ENCODE results near the gene CTSW.
"Not testable (repeated sequence)": the region's sequence is repeated elsewhere in the genome, so short reads cannot be mapped to it uniquely, and the experiment has no call there.

Gene CTSW

GRCh38 chr11:65886826-65887722 is 7.4 kb downstream of the CTSW start:
- DNase-seq = no peak

- DNase-seq = no peak
Observed at GRCh38 chr11:65887723-65888162, 8.1 kb downstream of the CTSW start.

GRCh38 chr11:65888163-65888814 is 8.7 kb downstream of the CTSW start, which contains the start of gene FIBP:
TSS of gene FIBP (minus strand) at chr11:65888471. CDS start at chr11:65888418, 53 bp downstream.
- peak; percentile 99 for DNase-seq

DNA sequence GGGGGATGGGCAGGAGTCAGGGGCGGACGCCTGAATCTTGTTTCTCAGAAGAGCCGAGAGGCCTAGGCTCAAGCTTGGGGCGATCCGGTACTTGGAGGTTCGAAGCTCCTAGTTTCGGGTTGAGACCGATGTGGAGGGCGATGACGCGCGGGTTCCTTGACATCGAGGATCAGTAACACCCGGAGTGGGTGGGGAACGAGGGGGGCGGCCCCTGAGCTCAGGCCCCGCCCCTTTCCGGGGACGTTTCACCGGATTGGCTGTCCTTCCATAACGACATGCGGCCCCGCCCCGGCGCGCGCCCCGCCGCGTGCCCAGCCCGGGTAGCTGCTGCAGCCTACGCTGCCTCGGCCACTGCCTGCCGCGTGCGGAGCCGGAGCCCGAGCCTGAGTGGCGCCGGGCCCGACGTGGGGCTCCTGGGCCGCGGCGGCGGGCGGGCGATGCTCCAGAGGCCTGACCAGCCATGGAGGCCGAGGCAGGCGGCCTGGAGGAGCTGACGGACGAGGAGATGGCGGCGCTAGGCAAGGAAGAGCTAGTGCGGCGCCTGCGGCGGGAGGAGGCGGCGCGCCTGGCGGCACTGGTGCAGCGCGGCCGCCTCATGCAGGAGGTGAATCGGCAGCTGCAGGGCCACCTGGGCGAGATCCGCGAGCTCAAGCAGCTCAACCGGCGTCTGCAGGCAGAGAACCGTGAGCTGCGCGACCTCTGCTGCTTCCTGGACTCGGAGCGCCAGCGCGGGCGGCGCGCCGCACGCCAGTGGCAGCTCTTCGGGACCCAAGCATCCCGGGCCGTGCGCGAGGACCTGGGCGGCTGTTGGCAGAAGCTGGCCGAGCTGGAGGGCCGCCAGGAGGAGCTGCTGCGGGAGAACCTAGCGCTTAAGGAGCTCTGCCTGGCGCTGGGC is 10.9 kb downstream of the CTSW start, which contains the start of gene CCDC85B:
CCDC85B (plus strand) TSS at position 350 of the 895 bp plus-strand sequence; CDS start at position 461, 111 bp downstream.
- DNase-seq = peak; percentile 98

DNA sequence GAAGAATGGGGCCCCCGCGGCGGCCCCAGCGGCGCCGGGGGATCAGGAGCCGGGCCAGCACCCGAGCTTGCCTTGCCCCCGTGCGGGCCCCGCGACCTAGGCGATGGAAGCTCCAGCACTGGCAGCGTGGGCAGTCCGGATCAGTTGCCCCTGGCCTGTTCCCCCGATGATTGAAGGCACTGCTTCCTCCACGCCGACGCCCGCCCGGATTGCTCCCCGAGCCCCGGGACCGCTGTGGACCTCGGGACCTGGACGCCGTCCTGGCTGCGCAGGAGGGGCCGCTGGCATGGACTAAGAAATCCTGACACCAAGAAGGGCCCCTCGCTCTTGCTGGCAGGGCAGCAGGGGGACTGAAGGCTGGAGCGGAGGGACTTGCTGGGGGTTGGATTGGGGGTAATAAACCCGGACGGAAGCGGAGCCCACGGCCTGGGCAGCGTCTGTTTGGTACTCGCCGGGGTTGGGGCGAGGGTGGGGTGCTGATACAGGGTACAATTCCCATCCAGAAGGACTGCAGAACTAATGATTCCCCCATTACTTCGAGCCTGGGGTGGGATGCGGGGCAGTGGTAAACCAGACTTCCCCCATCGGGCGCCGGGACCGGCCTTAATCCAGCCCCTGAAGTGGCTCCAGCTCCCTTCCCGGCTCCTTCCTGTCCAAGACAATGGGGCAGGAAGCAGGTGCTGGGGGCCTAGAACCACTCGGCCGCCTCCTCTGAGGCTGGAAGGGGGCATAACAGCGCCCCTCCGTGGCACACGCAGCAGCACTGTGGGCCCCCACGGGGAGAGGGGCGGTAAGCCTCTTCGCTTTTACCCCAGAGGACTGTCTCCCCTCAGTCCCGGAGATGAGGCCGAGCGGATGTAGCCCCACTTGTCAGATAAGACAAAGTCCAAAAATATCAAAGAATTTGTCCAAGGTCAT is 11.8 kb downstream of the CTSW start:
- DNase-seq = no peak

DNA sequence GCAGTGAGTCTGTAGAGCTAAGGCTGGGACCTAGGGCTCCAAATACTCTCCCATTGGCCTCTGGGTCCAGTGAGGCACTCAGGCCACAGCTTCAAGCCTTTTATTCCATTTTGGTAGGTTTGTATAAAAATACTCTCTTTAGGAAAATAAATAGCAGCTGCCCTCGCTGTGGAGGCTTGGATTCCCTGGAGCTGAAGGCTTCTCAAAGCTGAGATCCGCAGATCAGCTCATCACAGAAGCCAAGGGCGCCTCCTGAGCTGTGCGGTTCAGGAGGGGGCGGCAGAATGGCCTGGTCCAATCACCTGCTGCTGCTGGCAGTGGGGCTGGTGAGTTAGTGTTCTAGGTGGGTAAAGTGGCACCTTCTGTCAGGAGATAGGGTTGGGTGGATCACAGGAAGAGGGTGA is 12.5 kb downstream of the CTSW start:
- DNase-seq = not testable (repeated sequence)

DNA sequence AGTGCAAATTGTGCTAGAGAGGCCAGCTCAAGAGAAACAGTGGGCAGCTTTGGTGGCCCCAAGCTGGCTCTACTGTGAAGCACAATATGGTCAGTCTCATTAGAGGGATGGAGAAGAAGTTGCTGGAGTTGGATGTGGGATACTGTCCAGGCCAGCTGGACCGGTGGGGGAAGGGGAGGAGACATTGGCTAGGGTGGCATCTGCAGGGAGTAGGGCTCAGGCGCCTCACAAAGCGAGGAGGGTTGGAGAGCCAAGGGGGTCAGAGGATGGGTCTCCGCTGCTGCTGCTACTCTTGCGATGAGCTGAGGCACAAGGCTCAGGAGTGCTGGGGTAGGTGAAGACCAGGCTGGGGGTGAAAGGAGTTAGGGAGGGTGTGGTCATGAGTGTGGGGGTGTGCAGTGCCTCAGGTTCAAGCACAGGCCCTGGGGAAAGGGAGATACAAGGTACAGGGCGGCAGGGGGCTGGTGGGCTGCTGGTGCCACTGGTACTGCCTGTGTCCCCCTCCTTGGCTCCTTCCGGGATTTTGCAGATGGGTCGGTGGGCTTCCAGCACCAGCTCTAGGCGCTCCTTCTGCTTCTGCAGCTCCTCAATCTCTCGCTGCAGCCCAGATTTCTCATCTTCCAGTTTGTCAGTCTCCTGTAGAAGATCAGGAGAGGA is 13.2 kb downstream of the CTSW start:
- no peak for DNase-seq

DNA sequence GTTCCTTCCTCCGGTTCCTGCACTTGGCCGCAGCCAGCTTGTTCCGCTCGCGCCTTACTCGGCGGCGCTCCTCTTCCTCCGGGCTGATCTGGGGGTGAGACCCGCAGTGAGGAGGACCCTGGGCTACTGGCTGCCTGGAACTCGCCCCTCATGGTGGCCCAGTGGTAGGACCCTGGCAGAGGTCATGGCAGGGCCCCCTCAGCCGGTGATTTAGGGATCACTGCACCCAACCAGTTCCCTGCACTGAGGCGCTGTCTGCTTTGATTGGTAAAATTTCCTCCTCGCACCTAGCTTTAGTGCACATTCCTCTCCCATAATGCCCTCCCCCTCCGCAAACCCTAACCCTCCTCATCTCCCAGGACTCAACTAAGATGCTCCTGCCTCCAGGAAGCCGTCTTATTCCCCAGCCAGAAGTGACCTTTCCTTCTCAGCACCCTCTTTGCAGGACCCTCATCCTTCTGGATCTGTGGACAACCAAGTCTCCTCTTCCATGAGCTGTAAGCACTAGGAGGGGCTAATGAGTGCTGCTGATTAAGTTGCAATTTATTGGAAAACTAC is 14.5 kb downstream of the CTSW start:
- no peak for DNase-seq

DNA sequence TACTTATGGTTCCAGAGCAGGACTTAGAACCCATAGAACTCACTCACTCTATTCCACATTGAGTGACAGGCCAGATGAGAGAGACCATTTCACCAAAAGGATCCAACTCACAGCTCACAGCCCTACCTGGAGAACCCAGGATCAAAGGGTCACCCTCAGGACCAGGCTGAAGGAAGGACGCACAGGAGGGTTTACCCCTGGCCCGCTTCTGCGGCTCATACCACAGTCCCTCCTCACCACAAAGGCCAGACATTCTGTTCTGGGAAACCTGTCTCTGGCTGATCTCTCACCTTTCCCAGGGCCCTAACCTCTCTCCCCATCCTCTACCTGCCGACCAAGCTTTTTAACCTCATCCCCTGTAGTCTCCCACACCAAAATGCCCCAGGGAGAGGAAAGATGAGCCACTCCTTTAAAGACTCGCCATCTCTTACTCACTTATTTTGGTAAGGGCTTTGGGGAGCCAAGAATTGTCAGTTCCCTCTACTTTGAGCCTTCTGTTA is 15.9 kb downstream of the CTSW start:
- DNase-seq = no peak

DNA sequence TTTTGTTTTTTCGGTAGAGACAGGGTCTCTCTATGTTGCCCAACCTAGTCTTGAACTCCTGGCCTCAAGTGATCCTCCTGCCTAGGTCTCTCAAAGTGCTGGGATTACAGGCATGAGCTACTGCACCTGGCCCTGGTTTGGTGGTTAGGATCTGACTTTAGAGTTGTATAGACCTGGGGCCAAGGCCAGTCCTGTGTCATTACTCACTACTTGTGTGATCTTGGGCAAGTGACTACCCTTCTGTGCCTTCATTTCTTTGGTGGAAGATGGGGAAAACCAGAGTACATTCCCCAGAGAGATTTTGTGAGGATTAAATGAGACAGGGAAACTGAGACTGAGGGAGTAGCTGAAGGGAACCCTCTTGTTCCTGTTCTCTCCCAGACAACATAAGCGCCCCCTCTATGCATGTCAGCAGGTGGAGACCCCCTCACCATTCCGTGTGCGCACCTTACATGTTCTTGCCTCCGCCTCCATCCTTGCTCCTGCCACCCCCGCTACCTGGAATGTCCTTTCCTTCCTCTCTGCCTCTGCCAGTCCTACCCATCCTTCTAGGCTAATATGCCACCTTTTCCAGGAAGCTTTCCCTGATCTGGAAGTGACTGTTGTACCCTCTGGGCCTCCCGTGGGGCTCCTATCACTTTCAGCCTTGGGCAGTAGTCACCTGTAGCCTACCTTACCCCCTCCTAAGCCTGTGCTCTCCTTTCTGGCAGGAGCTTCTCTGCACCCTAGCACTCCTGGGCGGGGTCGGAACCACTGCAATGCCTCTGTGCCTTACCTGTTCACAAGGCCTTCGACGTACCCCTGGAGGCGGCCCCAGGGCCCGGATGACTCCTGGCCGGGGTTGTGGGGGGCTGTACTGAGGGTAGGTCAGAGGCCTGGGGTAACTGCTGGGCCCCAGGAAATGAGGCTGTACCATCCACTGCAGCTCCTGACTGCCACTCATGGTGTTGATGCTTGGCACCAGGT is 16.7 kb downstream of the CTSW start:
- no peak for DNase-seq

DNA sequence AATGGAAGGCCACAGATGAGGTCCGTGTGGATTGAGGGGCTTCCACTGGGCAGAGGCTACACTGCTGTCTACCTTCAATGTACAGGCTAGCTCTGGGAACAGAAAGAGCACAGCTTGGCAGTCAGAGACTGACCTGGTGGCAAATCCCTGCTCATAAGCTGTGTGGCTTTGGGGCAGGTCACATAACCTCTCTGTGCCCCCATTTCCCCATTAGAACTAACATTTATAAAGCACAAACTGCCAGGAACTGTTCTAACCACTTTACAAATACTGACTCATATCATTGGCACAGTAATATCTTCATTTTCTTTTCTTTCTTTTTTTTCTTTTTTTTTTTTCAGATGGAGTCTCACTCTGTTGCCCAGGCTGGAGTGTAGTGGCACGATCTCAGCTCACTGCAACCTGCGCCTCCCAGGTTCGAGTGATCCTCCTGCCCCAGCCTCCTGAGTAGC is 17.4 kb downstream of the CTSW start:
- no peak for DNase-seq

DNA sequence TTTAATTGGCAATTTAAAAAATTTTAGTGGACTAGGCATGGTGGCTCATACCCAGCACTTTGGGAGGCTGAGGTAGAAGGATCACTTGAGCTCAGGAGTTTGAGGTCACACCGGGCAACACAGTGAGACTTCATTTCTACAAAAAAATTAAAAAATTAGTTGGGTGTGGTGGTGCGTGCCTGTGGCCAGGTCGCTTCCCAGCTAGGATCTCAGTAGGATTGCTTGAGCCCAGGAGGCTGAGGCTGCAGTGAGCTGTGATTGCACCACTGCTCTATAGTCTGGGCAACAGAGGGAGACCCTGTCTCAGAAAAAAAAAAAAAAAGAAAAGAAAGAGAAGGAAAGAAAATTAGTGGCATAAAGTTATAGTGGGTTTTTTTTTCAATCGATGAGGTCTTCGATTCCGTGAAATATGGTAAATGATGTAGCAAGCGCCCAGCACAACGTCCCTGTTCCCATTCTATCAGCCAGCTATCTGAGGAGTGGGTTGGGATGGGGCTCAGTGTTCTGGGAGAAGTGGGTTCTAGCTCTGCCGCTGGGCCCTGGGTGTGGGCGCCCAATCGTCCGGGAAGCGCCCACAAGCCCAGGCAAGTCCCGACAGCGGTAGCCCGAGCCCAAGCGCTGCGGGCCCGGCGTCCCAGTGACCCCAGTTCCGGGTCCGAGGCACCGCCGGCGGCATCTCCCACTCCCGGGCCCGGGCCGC is 19.2 kb downstream of the CTSW start:
- DNase-seq = no peak

DNA sequence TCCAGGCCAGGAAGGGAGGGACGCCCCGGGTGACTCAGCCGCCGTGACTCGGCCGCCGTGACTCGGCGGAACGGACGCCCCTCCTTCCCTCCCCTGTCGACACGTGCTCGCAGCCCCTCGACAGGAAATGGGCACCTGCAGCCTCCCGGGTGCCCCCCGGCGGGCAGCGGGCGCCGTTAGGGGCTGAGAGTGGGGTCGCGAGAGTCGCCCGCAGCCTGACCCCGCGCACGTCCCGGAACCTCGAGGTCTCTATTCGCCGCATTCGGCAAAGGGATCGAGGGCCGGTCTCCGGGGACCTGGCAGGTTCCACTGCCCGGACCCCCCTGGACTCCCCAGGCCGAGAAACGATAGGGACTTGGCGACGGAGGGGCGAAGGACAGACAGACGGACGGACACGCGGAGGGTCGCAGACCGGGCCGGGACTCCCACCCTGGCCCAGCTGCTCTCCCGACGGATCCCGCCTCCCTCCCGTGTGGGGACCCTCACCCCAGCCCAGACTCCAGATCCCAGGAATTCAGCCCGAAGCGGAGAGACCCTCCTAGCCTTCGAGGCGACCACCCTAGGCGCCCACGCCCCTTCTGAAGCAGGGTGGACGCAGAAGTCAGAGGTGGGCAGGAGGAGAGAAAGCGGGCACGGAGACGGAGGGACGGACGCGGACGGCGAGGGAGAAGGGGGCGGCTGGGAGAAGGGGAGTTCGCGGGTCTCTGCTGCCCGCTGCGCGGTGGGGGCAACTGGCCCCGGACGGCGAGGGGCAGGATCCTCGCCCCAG is 19.9 kb downstream of the CTSW start:
- peak; percentile 60 for DNase-seq

DNA sequence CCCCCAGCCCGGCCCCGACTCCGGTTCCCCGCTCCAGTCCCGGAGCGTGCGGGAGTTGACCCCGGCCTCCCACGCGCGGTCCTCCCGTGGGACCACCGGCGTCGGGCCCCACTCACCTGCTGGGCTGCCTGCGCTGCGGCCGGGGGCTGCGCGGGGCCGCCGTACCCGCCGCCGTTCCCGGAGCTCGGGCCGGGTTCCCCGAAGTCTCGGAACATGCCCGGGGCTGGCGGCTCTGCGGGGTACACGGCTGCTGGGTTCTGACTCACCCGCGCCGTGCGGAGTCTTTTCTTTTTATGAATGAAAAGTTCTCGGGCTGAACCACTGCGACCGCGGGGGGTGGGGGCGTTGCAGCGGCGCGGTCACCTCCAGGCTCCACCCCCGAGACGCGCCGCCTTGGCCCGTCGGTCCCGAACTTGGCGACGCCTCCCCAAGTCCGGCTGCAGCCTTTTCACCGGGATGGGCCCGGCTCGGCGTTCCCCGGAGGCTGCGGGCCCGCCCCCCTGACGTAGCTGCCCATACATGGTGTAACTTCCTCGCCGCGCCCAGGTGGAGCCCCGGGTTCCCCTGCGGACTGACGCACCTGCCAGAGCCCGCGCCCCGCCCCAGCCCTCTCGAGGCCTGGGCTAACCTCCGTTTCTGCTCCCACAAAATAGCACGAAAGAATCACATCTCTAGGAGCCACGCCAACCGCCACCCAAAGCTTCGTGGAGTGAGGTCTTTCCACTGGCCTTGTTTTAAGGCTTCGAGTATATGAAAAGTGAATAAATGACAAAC is 20.7 kb downstream of the CTSW start, which contains the start of gene FOSL1:
FOSL1 (minus strand) TSS at position 264 of the 774 bp plus-strand sequence; CDS start at position 215, 49 bp downstream.
- peak; percentile 80 for DNase-seq

GRCh38 chr11:65900899-65901180 is 21.2 kb downstream of the CTSW start:
- no peak for DNase-seq

DNA sequence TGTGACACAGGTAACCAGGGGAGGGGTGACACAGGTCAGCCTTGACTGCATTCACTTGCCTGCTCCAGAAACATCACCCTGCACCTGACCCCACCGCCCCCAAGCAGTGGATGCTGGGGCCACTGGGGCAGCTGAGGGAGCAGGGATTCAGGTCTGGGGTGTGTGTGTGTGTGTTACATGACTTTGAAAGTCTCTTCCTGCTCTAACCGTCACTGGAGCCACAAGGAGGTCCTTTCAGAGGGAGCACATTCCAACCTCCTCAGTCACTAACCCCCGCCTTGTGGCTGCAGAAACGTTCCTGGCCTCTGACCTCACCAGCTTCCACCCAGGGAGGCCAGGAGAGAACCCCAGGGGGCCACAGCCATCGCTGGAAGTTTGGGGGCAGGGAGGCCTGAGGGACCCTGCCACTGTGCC is 23.4 kb downstream of the CTSW start:
- no peak for DNase-seq

- DNase-seq = no peak
Observed at GRCh38 chr11:65903715-65904114, 24.1 kb downstream of the CTSW start.
